ENCODE measurements around the gene HNRNPD.
"Not testable (repeated sequence)": the region's sequence is repeated elsewhere in the genome, so short reads cannot be mapped to it uniquely, and the experiment has no call there.

HNRNPD gene, protein sequence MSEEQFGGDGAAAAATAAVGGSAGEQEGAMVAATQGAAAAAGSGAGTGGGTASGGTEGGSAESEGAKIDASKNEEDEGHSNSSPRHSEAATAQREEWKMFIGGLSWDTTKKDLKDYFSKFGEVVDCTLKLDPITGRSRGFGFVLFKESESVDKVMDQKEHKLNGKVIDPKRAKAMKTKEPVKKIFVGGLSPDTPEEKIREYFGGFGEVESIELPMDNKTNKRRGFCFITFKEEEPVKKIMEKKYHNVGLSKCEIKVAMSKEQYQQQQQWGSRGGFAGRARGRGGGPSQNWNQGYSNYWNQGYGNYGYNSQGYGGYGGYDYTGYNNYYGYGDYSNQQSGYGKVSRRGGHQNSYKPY

DNA sequence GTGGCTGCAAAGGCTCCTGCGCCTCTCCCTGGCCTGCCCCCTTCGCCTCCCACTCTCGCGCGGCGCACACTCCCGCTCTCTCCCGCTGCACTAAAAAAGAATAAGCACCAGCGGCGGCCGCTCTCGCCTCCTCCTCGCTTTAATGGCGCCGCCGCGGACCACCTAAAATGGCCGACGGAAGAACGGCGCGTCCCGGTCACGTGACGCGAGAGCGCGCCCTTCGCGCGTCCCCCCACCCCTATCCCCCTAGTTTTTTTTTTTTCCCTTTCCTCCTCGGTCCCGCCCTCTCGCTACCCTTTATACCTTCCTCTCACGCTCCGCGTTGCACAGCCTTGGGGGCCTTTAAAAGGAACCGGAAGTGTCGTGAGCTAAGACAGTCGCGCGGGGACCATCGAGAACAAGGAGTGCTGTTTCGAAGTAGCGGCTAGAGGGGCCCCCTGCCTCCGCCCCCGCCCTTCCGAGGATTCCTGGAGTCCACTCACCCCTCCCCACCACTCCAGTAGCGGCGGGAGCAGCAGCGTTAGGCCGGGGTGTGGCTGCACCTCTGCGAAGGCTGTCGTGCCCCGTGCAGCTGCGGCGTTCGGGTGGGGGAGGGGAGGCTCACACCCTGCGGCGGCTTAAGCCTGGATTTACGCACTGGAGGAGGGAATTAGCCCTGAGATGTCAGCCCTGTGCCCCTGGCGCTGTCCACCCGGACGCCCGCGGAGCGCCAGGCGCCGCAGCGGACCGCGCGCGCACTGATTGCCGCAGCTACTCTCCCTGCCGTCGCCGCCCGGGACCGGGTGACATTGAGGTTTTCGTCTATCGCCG, at the start of gene HNRNPD:
Gene HNRNPD, minus strand, starts transcription at position 176 of the 810 bp plus-strand sequence. CDS start 313 bp downstream, outside the sequence.
- DNase-seq: peak; percentile 99

DNA sequence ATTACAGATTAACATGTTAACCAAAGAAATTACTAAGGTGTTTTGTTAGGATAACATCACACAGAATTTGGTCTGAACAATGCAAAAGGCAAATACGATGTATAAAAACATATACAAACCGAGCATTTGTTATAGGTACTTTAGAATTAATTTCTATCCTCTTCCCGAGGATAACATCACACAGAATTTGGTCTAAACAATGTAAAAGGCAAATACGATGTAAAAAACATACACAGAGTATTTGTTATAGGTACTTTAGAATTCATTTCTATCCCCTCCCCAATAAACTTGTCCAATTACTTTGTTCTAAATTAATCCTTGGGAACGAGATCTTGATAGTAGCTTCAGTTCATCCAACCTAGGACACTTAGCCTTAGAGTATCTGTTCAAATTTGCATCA, 48.8 kb upstream of the HNRNPD start:
- no peak for DNase-seq

DNA sequence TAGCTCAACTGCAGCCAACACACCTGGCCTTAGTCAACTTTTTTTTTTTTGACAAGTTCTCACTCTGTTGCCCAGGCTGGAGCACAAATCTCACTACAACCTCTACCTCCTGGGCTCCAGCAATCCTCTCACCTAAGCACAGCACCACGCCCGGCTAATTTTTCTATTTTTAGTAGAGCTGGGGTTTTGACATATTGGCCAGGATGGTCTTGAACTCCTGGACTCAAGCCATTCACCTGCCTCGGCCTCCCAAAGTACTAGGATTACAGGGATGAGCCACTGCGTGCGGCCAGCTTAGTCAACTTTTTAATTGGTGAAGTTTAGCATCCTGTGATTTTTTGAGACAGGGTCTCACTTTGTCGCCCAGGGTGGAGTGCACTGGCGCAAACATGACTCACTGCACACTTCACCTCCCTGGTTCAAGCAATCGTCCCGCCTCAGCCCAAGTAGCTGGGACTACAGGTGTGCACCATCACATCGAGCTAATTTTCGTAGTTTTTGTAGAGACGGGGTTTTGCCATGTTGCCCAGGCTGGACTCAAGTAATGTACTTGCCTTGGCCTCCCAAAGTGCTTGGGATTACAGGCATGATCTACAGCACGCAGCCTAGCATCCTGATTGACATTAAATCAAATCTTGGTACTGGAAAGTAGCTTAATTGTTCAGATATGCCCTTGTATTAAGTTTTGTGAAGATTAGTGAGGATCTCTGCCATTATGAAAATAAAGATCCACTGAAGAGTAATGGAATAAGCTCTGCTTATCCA, 48.2 kb upstream of the HNRNPD start:
- no peak for DNase-seq

DNA sequence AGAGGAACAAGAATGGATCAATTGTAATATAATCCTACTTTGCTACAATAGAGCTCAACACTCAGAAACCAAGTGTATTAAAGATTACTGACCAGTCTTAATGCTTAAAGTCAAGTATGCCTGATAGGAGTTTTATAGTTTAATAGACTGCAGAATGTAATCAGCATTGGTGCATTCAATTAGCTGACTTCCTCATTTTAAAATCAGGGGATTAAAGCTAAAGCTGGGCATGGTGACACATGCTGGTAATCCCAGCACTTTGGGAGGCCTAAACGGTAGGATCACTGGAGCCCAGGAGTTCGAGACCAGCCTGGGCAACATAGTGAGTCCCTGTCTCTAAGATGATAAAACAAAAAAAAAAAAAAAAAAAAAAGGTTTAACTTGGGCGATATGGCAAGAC, 45.7 kb upstream of the HNRNPD start:
- DNase-seq: no peak

DNA sequence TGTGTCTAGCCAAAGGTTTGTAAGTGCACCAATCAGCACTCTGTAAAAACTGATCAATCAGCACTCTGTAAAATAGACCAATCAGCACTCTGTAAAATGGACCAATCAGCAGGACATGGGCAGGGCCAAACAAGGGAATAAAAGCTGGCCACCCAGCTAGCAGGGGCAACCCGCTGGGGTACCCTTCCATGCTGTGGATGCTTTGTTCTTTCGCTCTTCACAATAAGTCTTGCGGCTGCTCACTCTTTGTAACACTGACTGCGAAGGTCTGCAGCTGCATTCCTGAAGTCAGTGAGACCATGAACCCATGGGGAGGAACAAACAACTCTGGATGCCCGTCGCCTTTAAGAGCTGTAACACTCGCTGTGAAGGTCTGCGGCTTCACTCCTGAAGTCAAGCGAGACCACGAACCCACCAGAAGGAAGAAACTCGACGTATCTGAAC, 42.2 kb upstream of the HNRNPD start:
- no peak for DNase-seq

DNA sequence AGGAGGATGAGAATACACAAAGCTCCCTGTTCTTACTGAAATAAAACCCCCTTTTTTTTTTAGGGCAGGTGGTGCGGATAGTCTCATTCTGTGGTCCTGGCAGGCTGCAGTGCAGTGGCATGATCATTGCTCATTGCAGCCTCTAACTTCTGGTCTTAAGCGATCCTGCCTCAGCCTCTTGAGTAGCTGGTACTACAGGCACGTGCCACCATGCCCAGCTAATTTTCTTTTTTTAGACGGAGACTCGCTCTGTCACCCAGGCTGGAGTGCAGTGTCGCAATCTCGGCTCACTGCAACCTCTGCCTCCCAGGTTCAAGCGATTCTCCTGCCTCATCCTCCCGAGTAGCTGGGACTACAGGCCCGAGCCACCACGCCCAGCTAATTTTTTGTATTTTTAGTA, 41.3 kb upstream of the HNRNPD start:
- not testable (repeated sequence) for DNase-seq

DNA sequence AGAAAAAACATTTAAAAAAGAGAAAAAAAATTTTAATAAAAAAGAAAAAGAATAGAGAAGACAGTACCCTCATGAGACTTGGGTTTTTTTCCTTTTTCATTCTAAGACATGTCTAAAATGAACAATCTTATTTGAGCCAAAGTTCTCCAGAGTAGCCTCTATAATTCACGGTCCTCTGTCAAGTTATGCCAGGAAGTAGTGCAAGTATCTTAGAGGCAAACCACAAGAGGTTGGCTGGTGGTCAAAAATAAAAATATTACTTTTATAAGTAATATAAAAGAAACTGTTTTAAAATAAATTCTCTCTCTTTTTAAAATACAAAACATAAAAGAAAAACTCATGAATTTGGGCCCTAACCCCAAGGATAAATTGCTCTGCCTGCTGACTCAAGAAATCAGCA, 29.9 kb upstream of the HNRNPD start:
- DNase-seq: no peak

DNA sequence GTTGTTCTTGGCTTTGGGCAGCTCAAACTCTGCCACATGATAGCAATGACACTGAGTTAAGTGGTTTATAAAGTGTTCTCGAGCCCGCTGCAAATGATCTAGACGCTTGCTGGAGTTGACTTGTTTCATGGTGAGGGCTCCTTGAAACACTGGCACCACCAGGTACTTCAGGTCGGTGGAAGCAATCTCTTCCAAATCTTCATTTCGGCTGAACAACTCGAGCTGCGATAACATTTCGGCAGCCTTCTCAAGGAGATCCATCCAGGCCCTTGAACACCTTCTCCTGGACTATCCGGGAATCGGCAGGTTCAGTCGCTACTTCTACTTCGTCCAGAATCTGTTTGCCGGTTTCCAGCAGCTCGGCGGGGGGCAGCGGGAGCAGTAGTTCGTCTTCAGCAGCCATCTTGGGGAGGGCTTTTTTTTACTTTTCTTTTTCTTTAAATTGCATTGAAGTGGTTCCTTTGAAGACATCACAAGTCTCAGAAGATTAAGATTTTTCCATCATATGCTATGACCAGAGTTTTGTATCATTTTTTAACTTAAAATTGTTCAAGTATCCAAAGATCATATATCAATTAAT, 28.5 kb upstream of the HNRNPD start:
- no peak for DNase-seq

DNA sequence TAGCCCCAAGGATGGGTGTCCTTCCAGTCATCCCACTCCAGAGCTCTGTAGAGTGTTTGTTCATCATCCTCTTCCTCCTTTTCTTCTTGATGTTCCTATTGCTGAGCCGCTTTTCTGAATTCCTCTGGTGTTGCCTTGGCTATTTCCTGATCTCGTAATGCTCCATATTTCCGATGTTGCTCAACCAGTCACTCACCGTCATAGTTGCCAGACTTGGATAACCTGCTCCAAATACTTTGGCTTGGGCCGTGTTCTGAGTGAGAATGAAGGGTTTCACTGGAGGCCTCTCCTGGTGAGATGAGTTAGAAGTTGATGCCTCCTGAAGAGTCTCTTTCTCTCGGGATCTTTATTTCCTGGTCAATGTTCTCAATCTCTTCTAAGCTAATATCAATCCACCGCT, 27.8 kb upstream of the HNRNPD start:
- no peak for DNase-seq

DNA sequence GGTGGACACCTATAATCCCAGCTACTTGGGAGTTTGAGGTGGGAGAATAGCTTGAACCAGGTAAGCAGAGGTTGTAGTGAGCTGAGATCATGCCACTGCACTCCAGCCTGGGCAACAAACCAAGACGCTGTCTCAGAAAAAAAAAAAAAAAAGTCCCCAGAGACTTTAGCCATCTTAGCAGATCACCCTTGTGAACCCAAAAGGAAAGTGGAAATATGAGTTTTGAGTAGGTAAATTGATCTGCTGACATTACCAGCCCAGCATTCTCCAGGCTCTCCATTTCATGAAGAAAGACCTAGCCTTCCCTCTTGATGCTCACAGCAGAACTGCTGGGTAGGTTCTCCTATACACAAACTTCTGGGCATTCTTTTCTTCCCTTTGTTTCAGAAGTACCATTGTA, 24.5 kb upstream of the HNRNPD start:
- no peak for DNase-seq

DNA sequence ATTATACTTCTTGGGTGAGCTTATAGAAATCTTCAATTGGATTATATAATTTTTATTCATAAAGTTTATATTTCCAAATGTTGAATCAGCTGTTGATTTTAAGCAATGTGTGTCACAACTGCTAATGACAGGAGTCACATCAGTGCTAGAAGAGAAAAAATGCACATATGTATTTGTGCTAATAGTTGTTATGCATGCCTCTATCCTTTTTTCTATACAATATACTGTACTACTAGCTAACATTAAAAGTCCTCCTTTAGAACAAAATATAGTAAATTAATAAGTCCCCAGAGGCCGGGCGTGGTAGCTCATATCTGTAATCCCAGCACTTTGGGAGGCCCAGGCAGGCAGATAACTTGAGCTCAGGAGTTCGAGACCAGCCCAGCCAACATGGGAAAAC, 23.7 kb upstream of the HNRNPD start:
- DNase-seq: no peak

DNA sequence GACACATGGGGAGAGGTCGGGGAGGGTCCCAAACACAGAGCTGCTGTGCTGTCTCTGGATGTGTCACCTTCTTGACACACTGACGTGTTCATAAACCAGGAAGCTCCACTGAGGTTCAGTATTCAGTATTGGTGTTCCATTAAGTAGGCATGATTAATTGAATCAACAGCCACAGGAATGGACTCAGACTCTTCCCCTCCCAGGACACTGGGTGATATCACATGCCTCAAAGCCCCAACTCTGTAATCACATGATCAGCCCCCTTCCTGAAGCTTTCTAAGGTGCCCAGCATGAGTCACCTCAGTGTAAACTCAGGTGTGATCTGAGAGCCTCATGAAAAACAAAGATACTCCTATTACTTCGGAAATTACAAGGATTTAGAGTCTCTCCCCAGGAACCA, 21.1 kb upstream of the HNRNPD start:
- DNase-seq: no peak

DNA sequence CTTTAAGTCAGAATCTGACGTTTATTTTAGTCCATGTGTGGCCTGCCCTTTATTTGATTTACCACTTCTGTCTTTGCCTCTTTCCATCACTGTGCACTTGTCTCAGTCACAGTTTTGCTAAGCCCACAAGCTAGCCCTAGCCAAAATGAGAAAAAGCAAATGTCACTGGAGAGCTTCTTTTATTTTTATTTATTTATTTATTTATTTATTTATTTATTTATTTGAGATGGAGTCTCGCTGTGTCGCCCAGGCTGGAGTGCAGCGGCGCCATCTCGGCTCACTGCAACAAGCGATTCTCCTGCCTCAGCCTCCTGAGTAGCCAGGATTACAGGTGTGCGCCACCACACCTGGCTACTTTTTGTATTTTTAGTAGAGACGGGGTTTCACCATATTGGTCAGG, 16.3 kb upstream of the HNRNPD start:
- not testable (repeated sequence) for DNase-seq

DNA sequence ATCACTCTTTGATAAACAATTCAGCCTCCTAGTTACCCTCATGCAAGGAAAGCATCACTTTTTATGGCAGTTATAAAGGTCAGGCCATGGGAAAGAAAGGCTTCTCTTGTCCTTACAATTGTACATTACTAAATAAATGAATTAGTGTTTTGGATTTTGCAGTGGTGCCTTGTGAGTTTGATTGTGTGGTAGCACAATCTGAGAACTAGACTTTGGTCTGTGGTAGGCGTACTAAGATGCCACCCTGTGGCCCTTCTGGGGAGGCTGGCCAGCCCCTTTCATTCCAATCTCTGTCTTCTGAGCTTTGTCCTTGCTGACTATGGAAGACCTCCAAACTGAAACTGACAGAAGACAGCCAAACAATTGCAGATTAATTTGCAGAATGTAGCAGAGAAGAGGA, 14.6 kb upstream of the HNRNPD start:
- no peak for DNase-seq

DNA sequence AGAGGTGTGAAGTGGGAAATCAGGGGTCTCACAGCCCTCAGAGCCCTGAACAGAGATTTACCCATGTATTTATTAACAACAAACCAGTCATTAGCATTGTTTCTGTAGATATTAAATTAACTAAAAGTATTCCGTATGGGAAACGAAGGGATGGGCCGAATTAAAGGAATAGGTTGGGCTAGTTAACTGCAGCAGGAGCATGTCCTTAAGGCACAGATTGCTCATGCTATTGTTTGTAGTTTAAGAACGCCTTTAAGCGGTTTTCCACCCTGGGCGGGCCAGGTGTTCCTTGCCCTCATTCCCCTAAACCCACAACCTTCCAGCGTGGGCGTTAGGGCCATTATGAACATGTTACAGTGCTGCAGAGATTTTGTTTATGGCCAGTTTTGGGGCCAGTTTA, 12.5 kb upstream of the HNRNPD start:
- not testable (repeated sequence) for DNase-seq

DNA sequence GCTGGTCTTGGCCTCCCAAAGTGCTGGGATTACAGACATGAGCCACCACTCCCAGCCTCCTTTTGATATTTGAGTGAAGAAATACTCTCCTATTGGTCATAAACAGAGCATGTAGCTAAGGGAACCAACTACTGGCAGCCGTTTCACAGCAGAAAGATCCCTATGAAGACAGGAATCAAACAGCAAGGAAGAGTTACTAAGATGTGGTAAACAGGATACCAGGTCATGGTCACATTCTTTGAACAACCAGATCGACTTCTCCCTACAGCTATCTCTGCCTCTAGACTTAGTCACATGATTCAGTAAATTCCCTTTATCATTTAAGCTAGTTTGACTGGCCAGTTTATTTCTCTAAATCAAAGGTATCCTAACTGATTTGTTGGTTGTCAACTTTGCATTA, 9.0 kb upstream of the HNRNPD start:
- peak; percentile 13 for DNase-seq

DNA sequence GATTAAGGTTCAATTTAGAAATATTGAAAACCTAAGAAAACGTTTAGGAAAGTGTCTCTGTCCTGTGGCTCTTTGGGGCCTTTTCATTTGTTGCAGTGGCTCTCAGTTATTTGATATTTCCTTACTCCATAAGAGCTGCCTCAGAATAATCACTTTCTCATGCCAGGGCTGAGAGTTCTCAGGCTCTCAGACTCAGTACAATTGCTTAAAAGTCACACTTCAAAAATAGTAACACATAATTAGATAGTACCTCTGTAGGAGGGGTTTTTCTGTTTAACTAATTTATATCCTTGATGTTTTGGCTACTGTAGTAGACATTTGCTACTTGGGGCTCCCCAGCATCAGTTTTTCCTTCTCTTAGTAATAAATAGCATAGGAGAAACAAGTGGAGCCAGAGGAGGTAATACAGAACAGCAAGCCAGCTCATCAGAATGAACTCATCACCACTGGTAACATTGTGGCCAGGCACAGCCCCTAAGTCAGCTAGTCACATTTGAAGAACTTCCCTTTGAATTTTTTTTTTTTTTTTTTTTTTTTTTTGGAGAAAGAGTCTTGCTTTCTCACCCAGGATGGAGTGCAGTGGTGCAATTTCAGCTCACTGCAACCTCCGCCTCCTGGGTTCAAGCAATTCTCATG, 8.0 kb upstream of the HNRNPD start:
- peak; percentile 56 for DNase-seq

DNA sequence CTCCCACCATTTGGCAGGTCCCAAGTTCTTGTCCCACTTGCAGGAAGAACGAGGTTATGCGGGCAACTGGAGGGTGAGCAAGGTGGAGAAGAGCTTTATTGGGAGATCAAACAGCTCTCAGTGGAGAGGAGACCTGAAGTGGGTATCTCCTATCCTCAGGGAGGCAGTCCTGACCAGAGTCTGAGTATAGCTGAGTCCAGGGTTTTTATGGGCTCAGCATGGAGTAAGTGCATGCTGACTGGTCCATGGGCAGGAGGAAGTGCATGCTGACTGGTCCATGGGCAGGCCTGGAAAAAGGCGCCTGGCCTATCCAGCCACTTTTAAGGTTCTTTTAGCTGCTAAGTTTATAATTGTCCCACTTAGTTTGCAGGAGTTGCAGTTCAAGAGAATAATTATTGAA, 7.4 kb upstream of the HNRNPD start:
- DNase-seq: no peak

DNA sequence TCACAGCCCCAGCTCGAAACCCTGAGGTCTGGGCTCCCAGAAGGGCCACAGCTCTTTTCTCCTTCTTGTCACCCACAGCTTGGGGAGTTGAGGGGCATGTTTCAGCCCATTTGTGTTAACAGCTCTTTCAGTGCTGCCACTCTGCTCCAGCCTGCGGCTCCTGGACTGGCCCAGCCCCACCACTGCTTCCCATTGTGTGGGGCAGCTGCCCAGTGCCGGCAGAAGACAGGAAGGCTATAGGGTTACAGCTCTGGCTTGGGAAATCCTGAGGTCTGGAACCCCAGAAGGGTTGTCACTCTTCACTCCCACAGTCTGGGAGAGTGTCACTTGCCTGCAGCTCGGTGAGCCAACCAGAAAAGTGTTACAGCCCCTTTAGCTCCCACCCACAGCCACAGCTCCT, 7.0 kb upstream of the HNRNPD start:
- no peak for DNase-seq

DNA sequence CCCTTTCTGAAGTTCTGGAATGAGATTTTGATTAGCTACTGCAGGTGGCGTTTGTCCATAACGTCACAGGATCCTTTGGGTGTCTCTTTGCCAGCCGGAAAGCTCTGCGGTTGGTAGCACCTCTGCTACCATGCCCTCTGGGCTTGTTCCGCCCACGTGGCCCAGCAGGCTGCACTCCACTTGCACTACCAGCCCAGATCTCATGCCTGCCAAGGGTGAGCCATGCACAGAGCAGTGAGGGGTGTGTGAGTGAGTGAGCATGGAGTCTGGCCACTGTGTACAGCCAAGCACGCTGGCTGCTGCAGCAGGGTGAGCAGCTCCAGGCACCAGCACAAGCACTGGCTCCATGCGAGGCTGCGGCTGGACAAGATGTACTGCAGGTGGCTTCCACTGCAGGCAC, 6.6 kb upstream of the HNRNPD start:
- no peak for DNase-seq

DNA sequence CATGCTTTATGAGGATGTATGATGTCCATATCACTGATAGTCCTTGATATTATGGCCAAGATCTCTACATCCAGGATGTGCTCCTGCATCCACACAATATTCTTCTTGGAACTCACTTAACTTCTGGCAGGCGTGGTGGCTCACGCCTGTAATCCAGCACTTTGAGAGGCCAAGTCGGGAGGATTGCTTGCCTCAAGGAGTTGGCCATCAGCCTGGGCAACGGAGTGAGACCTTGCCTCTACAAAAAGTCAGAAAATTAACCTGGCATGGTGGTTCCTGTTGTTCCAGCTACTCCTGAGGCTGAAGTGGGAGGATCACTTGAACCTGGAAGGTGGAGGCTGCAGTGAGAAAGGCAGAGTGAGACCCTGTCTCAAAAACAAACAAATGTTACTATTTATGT, 2.3 kb upstream of the HNRNPD start:
- no peak for DNase-seq

DNA sequence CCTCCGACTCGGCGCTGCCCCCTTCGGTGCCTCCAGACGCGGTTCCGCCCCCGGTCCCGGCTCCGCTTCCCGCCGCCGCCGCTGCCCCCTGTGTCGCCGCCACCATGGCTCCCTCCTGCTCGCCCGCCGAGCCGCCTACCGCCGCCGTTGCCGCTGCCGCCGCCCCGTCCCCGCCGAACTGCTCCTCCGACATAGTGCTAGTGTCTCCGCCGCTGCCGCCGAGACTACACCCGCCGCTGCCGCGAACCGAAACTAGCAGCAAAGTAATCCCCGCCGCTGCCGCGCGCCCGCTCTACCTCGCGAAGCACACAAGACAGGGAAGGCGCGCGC, 340 bp downstream of the HNRNPD start:
- DNase-seq: no peak
